ENCODE results near the gene BEGAIN.

GRCh38 chr14:100603341-100604120, 16.3 kb upstream of the BEGAIN start:
- no peak for TF ChIP-seq CTCF (conservative IDR thresholded peaks at IDR 0.05)
- no peak for TF ChIP-seq EZH2 (IDR thresholded peaks at IDR 0.05; ENCODE audit: low read depth)
